CD14-positive monocyte (primary cell): ENCODE data around the gene EBI3. TPM values are rescaled to one million over a fixed set of nuclear protein-coding genes. Genes with fewer than 3 reads are reported as not detected.

Experiments
- DNase-seq, 3 donors: peaks; one replicate each; pipeline ENCODE4 v3.0.0-alpha.2; 2011 to 2022
- H2AFZ ChIP-seq: 2 replicates; pipeline ENCODE4 v1.6.0; 2012; ENCODE audit warnings: mild to moderate bottlenecking, low read depth, low read length, inconsistent platforms; ENCODE audit not compliant: insufficient read depth, poor library complexity, severe bottlenecking
- H3K27ac ChIP-seq, 2 donors: 1 replicate in 1 of 2; 2 replicates in 1 of 2; pipeline ENCODE4 v1.5.1; 2012 to 2013; ENCODE audit warnings: low read length in 2 of 2, control low read depth in 1 of 2, inconsistent platforms in 1 of 2, low read depth in 1 of 2, mild to moderate bottlenecking in 1 of 2
- H3K27me3 ChIP-seq, 2 donors: one replicate each; pipeline versions ENCODE4 v1.6.0 to v1.6.1; 2011 to 2013; ENCODE audit warnings: low read length in 2 of 2; ENCODE audit not compliant: control insufficient read depth in 2 of 2, insufficient read depth in 2 of 2
- H3K36me3 ChIP-seq, 2 donors: replicated peaks in 1 of 2; 1 replicate in 1 of 2; 2 replicates in 1 of 2; pipeline versions ENCODE4 v1.5.1 to v1.6.1; 2012 to 2013; ENCODE audit warnings: low read length in 2 of 2, control low read depth in 1 of 2, inconsistent platforms in 1 of 2, mild to moderate bottlenecking in 1 of 2; ENCODE audit not compliant: insufficient read depth in 2 of 2, control insufficient read depth in 1 of 2
- H3K4me1 ChIP-seq, 2 donors: 1 replicate in 1 of 2; 2 replicates in 1 of 2; pipeline versions ENCODE4 v1.5.1 to v1.6.1; 2012 to 2013; ENCODE audit warnings: low read length in 2 of 2, control low read depth in 1 of 2, inconsistent platforms in 1 of 2, mild to moderate bottlenecking in 1 of 2, moderate library complexity in 1 of 2; ENCODE audit not compliant: insufficient read depth in 2 of 2, control insufficient read depth in 1 of 2
- H3K4me2 ChIP-seq: replicated peaks from 2 replicates; pipeline ENCODE3; 2012; ENCODE audit warnings: low read length, moderate library complexity, mild to moderate bottlenecking; ENCODE audit not compliant: poor library complexity, severe bottlenecking; ENCODE audit errors: extremely low read depth
- H3K4me3 ChIP-seq, 3 experiments: fragments of 200-600 bp in 1 of 3; sonication (generic) in 1 of 3; replicated peaks in 1 of 3; 1 replicate in 2 of 3; 2 replicates in 1 of 3; pipeline ENCODE4 v1.5.1; 2011 to 2013; ENCODE audit warnings: low read length in 3 of 3, mild to moderate bottlenecking in 3 of 3, control low read depth in 2 of 3, low read depth in 2 of 3, inconsistent platforms in 1 of 3, moderate library complexity in 1 of 3
- H3K79me2 ChIP-seq: 2 replicates; pipeline ENCODE4 v1.6.0; 2012; ENCODE audit warnings: mild to moderate bottlenecking, control low read depth, inconsistent platforms, low read length, moderate library complexity; ENCODE audit not compliant: insufficient read depth
- H3K9ac ChIP-seq: 2 replicates; pipeline ENCODE4 v1.6.0; 2017; ENCODE audit warnings: low read length, mild to moderate bottlenecking; ENCODE audit not compliant: insufficient read depth, poor library complexity, severe bottlenecking
- H3K9me3 ChIP-seq, 2 donors: replicated peaks in 1 of 2; 1 replicate in 1 of 2; 2 replicates in 1 of 2; pipeline versions ENCODE4 v1.5.1 to v1.6.1; 2012 to 2013; ENCODE audit warnings: low read length in 2 of 2, control low read depth in 1 of 2; ENCODE audit not compliant: control insufficient read depth in 1 of 2, insufficient read depth in 1 of 2
- H4K20me1 ChIP-seq: 2 replicates; pipeline ENCODE4 v1.6.0; 2012; ENCODE audit warnings: mild to moderate bottlenecking, low read length, control low read depth, moderate library complexity; ENCODE audit not compliant: insufficient read depth
- H3K27ac Mint-ChIP-seq, 7 donors: one replicate each; pipeline ENCODE4 v1.8.0; 2020; ENCODE audit warnings: mild to moderate bottlenecking in 7 of 7, mixed read lengths in 7 of 7, moderate library complexity in 6 of 7, inconsistent platforms in 2 of 7
- H3K27me3 Mint-ChIP-seq, 3 donors: one replicate each; pipeline ENCODE4 v1.8.0; 2021 to 2022; ENCODE audit warnings: low read depth in 3 of 3, mild to moderate bottlenecking in 3 of 3, mixed read lengths in 3 of 3, moderate library complexity in 3 of 3, inconsistent platforms in 1 of 3
- H3K36me3 Mint-ChIP-seq, 2 donors: one replicate each; pipeline ENCODE4 v1.8.0; 2020; ENCODE audit warnings: mixed read lengths in 2 of 2, inconsistent platforms in 1 of 2, mild to moderate bottlenecking in 1 of 2
- H3K4me1 Mint-ChIP-seq: one replicate; pipeline ENCODE4 v1.8.0; 2020; ENCODE audit warnings: mild to moderate bottlenecking, mixed read lengths
- H3K4me3 Mint-ChIP-seq, 2 donors: one replicate each; pipeline ENCODE4 v1.8.0; 2020; ENCODE audit warnings: mild to moderate bottlenecking in 2 of 2, mixed read lengths in 2 of 2, moderate library complexity in 1 of 2
- H3K9me3 Mint-ChIP-seq, 7 donors: one replicate each; pipeline ENCODE4 v1.8.0; 2020 to 2022; ENCODE audit warnings: mixed read lengths in 7 of 7, mild to moderate bottlenecking in 6 of 7, moderate library complexity in 6 of 7, inconsistent platforms in 2 of 7
- WGBS: methylation state at CpG from one replicate; pipeline ENCODE4 v1.1.5; 2013; ENCODE audit warnings: missing lambda C conversion rate; ENCODE audit not compliant: insufficient coverage; 5-methylcytosine and 5-hydroxymethylcytosine counted together
- intact Hi-C, 2 donors: fragments of 100-400 bp; cut with micrococcal nuclease; formaldehyde crosslinking; loops; one replicate each; pipeline versions ENCODE4 v1.15.0 to v1.15.1; 2023
- polyA plus RNA-seq, 3 donors: library from polyadenylated mRNA; depleted of rRNA in 1 of 3; unstranded in 2 of 3; stranded (reverse) in 1 of 3; fragments of 300-500 nt in 2 of 3; fragments of >200 nt in 1 of 3; fragmentation: Illumina TruSeq in 2 of 3; gene quantifications; 1 replicate in 2 of 3; 2 replicates in 1 of 3; pipeline ENCODE4 v1.2.3, GENCODE V29; 2012 to 2021
- TF ChIP-seq, protein P1 (sequence below): fragments of 200-600 bp; IDR thresholded peaks from one replicate; pipeline ENCODE4 v1.8.0; 2022; ENCODE audit warnings: antibody characterized with exemption, mild to moderate bottlenecking

The EBI3 gene
- polyA plus RNA-seq, 3 donors = 0.14 to 0.40 TPM; not detected in 1

DNA sequence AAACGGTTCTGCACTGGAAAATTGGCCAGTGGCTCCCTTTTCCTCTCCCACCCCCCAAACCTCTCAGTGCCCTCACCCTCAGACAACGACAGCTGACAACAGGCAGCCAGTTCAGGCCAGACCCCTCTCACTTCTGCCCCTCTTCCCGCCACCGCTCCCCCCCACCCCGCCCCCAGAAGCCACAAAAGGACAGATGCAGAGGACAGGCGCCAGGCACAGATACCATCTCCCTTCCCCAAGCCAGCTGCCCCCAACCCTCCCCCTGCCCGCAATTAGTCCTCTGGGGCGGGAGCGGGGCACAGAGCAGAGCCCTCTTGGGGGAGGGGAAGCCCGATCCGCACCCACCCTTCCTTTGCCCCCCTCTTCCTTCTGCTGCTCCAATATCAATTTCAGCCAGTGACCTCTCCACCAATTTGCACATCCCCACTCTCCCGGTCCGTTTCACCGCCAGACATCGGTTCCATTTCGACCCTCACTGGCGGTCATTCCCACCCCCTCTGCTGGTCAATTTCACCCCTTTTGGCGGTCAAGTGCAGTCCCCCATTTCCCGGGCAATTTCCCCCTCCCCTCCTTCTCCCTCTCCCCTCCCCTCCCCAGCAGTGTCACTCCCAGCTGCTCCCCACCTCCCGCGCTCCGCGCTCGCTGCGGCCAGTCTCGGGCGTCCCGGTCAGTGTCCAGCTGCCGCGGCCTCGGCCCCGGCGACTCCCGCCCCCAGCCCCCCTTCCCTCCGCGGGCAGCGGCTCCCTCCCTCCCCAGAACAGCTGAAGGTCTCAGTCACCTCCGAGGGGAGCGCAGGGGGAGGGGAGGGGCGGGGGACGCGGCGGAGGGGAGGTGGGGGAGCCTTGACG, 49.3 kb downstream of the EBI3 start, which contains the start of gene SHD:
TSS of gene SHD (plus strand) at position 848 of the 848 bp plus-strand sequence. CDS start 798 bp downstream, outside the sequence.
- H3K9me3 ChIP-seq = no peaks in the 10 kb centered on the region
- no peak within 1 kb of the TSS for H3K4me3 ChIP-seq
- H3K27ac ChIP-seq = no peak within 1 kb of the TSS
- Mint-ChIP-seq H3K4me3 (peak within 1 kb of the TSS in 1 of 2 donors; percentile 85), H3K27ac (no peak within 1 kb of the TSS), H3K27me3 (peaks cover 40 to 61% (median 40%) of the 10 kb centered on the region in 3 donors), H3K4me1 (peaks cover 3% of the 10 kb centered on the region), H3K36me3 (peaks cover 0 to 2% of the 10 kb centered on the region in 2 donors), H3K9me3 (peaks cover 0 to 7% (median 3%) of the 10 kb centered on the region in 7 donors)
- H3K4me2 ChIP-seq = no peak within 1 kb of the TSS
- 0% methylated on average over 16 of the region's 44 CpGs for WGBS
- H3K27me3 ChIP-seq = peaks cover 20 to 32% of the 10 kb centered on the region in 2 donors
- H3K79me2 ChIP-seq = no peaks in the 10 kb centered on the region
- no peak within 1 kb of the TSS for H3K9ac ChIP-seq
- no peak for DNase-seq
- H3K36me3 ChIP-seq = no peaks in the 10 kb centered on the region
- no peak within 1 kb of the TSS for H2AFZ ChIP-seq
- H3K4me1 ChIP-seq = no peaks in the 10 kb centered on the region
- no peaks in the 10 kb centered on the region for H4K20me1 ChIP-seq
- intact Hi-C loops = no loop called here
- TF ChIP-seq, protein P1, sequence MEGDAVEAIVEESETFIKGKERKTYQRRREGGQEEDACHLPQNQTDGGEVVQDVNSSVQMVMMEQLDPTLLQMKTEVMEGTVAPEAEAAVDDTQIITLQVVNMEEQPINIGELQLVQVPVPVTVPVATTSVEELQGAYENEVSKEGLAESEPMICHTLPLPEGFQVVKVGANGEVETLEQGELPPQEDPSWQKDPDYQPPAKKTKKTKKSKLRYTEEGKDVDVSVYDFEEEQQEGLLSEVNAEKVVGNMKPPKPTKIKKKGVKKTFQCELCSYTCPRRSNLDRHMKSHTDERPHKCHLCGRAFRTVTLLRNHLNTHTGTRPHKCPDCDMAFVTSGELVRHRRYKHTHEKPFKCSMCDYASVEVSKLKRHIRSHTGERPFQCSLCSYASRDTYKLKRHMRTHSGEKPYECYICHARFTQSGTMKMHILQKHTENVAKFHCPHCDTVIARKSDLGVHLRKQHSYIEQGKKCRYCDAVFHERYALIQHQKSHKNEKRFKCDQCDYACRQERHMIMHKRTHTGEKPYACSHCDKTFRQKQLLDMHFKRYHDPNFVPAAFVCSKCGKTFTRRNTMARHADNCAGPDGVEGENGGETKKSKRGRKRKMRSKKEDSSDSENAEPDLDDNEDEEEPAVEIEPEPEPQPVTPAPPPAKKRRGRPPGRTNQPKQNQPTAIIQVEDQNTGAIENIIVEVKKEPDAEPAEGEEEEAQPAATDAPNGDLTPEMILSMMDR = no peak

DNA sequence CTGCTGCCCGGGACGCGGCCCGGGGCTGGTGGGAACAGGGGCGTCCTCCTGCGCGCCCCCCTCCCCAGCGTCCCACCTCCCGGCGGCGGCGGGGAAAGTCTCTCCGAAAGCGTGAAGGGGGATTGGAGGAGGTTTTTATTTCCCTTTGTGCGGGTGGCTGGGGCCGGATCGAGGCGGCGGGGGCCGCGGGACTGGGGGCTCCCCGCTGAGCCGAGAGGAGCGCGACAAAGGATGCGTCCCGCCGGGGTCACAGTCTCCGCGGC, 49.9 kb downstream of the EBI3 start:
- peaks cover 0 to 2% of the 10 kb centered on the region in 2 donors for H3K36me3 Mint-ChIP-seq
- H3K27ac Mint-ChIP-seq = no peak overlapping the region
- Histone ChIP-seq H3K27ac (no peak overlapping the region), H3K79me2 (no peaks in the 10 kb centered on the region), H3K9ac (no peak overlapping the region), H3K4me2 (no peak overlapping the region), H3K4me1 (no peaks in the 10 kb centered on the region), H3K27me3 (peaks cover 20 to 32% of the 10 kb centered on the region in 2 donors), H2AFZ (no peak overlapping the region), H4K20me1 (no peaks in the 10 kb centered on the region), H3K36me3 (no peaks in the 10 kb centered on the region), H3K4me3 (no peak overlapping the region), H3K9me3 (no peaks in the 10 kb centered on the region)
- no peak overlapping the region for H3K4me3 Mint-ChIP-seq
- DNase-seq = no peak
- intact Hi-C loops = no loop called here
- peaks cover 40 to 61% (median 42%) of the 10 kb centered on the region in 3 donors for H3K27me3 Mint-ChIP-seq
- 0% methylated on average over 26 of the region's 30 CpGs for WGBS
- peaks cover 3% of the 10 kb centered on the region for H3K4me1 Mint-ChIP-seq
- TF ChIP-seq, protein P1 = no peak
- H3K9me3 Mint-ChIP-seq = peaks cover 0 to 7% (median 3%) of the 10 kb centered on the region in 7 donors
